ENCODE results near the gene CFI. TPM values are rescaled to one million over a fixed set of nuclear protein-coding genes. Genes with fewer than 3 reads are reported as not detected.

CFI gene
- total and polyA plus RNA-seq, 2 of the 8 experiments (the other 6 are each of a cell fraction or from before 2014, with no cell fraction given), result not detected

GRCh38 chr4:109702950-109703663 lies 98.7 kb downstream of the CFI start, which contains the start of gene CASP6 (continued):
- TF ChIP-seq BCL11A (IDR thresholded peaks at IDR 0.05; ENCODE audit: low read depth in 2 of 2, low read length in 2 of 2), result no peak
- TF ChIP-seq CREB1 (IDR thresholded peaks at IDR 0.05), result peak; percentile 44
- TF ChIP-seq NRF1 (IDR thresholded peaks at IDR 0.05; ENCODE audit: low read depth, low read length), result 0 out of 2 replicates have a peak, but pooled peaks have one; percentile 2
- no peak for TF ChIP-seq CBX8 (IDR thresholded peaks at IDR 0.05; ENCODE audit: borderline replicate concordance, low read depth, low read length)
- TF ChIP-seq E2F6 (IDR thresholded peaks at IDR 0.05), result no peak
- TF ChIP-seq MAFK (IDR thresholded peaks at IDR 0.05; ENCODE audit: low read depth, low read length), result no peak
- no peak for TF ChIP-seq BRCA1 (IDR thresholded peaks at IDR 0.05; ENCODE audit: low read depth, low read length)
- peak in 1 of 2 experiments; percentile 38; a peak in 1 of 4 replicates for TF ChIP-seq SIN3A (conservative IDR thresholded peaks at IDR 0.05 in 1 of 2, IDR thresholded peaks at IDR 0.05 in 1 of 2; ENCODE audit: low read depth in 1 of 2, low read length in 2 of 2)
- TF ChIP-seq RBBP5 (IDR thresholded peaks at IDR 0.05; ENCODE audit: borderline replicate concordance, low read depth, low read length), result no peak
- TF ChIP-seq JUN (IDR thresholded peaks at IDR 0.05; ENCODE audit: low read depth, low read length), result no peak
- no peak for TF ChIP-seq CEBPB (IDR thresholded peaks at IDR 0.05; ENCODE audit: low read depth, low read length)
- TF ChIP-seq EP300 (IDR thresholded peaks at IDR 0.05; ENCODE audit: borderline replicate concordance in 1 of 2, low read depth in 2 of 2, low read length in 2 of 2), result no peak
- TF ChIP-seq ATF3 (IDR thresholded peaks at IDR 0.05; ENCODE audit: insufficient read depth, low read depth, low read length), result no peak
- TF ChIP-seq CHD1 (IDR thresholded peaks at IDR 0.05; ENCODE audit: low read depth, low read length), result no peak
- TF ChIP-seq MAX (IDR thresholded peaks at IDR 0.05), result peak; percentile 22; the same call in 1 of the 2 replicates
- no peak for TF ChIP-seq KDM1A (IDR thresholded peaks at IDR 0.05; ENCODE audit: borderline replicate concordance, low read length)
- no peak for TF ChIP-seq SP2 (IDR thresholded peaks at IDR 0.05; ENCODE audit: low read length)
- no peak for TF ChIP-seq ZNF274 (IDR thresholded peaks at IDR 0.05; ENCODE audit: borderline replicate concordance, extremely low read depth, low read length)
- TF ChIP-seq TCF12 (IDR thresholded peaks at IDR 0.05; ENCODE audit: low read depth, low read length), result no peak
- peak; percentile 83 for TF ChIP-seq ASH2L (IDR thresholded peaks at IDR 0.05; ENCODE audit: low read length)
- TF ChIP-seq SP4 (IDR thresholded peaks at IDR 0.05; ENCODE audit: low read length), result no peak; the same call in 1 of the 2 replicates
- no peak for TF ChIP-seq SRF (IDR thresholded peaks at IDR 0.05; ENCODE audit: low read depth, low read length)
- peak in 1 of 2 experiments; percentile 90; a peak in 2 of 4 replicates for TF ChIP-seq HDAC2 (IDR thresholded peaks at IDR 0.05; ENCODE audit: borderline replicate concordance in 1 of 2, low read depth in 2 of 2, low read length in 2 of 2)
- TF ChIP-seq POLR2A (IDR thresholded peaks at IDR 0.05; ENCODE audit: control extremely low read depth in 1 of 2, low read depth in 2 of 2, low read length in 2 of 2), result peak in 1 of 2 experiments; percentile 91; a peak in 2 of 3 replicates

Measured in H1 (cell line).